ENCODE data around the gene NTRK2. TPM values are rescaled to one million over a fixed set of nuclear protein-coding genes. Genes with fewer than 3 reads are reported as not detected.

NTRK2 gene
- total RNA-seq, 4 donors from 2014 or later: 9.5 to 19.5 (median 12.3) TPM

GRCh38 chr9:84850830-84851392 lies 181.4 kb downstream of the NTRK2 start:
- no peak for DNase-seq (ENCODE audit: low spot score in 2 of 2)
- H3K9me3 ChIP-seq: no peaks in the 10 kb centered on the region
- no peaks in the 10 kb centered on the region for H3K27me3 ChIP-seq
- H3K4me1 ChIP-seq: peaks cover 36% of the 10 kb centered on the region
- TF ChIP-seq CTCF (IDR thresholded peaks at IDR 0.05) (no peak), EP300 (IDR thresholded peaks at IDR 0.05) (no peak), POLR2AphosphoS5 (IDR thresholded peaks at IDR 0.05) (no peak), POLR2A (IDR thresholded peaks at IDR 0.05) (no peak)
- H3K36me3 ChIP-seq: no peaks in the 10 kb centered on the region
- H3K4me3 ChIP-seq: no peak overlapping the region
- no peak overlapping the region for H3K27ac ChIP-seq
- 94% methylated on average over 4 of the region's 4 CpGs for WGBS

GRCh38 chr9:84851935-84852585 lies 182.5 kb downstream of the NTRK2 start:
- Histone ChIP-seq H3K4me1 (peaks cover 43% of the 10 kb centered on the region), H3K27me3 (no peaks in the 10 kb centered on the region), H3K9me3 (no peaks in the 10 kb centered on the region), H3K27ac (peak overlapping the region; percentile 52), H3K36me3 (no peaks in the 10 kb centered on the region), H3K4me3 (no peak overlapping the region)
- 26% methylated on average over 10 of the region's 10 CpGs for WGBS
- DNase-seq (ENCODE audit: low spot score in 2 of 2): no peak
- TF ChIP-seq CTCF (IDR thresholded peaks at IDR 0.05) (no peak), POLR2AphosphoS5 (IDR thresholded peaks at IDR 0.05) (peak in 2 of 3 donors; percentile 36 to 37)

GRCh38 chr9:84852617-84853301 lies 183.2 kb downstream of the NTRK2 start:
- no peak overlapping the region for H3K4me3 ChIP-seq
- peak overlapping the region; percentile 52 for H3K27ac ChIP-seq
- H3K4me1 ChIP-seq: peaks cover 46% of the 10 kb centered on the region
- H3K27me3 ChIP-seq: no peaks in the 10 kb centered on the region
- 30% methylated on average over 1 of the region's 1 CpG for WGBS
- no peak for DNase-seq (ENCODE audit: low spot score in 2 of 2)
- H3K36me3 ChIP-seq: no peaks in the 10 kb centered on the region
- H3K9me3 ChIP-seq: no peaks in the 10 kb centered on the region
- no peak for TF ChIP-seq CTCF (IDR thresholded peaks at IDR 0.05)

GRCh38 chr9:84856181-84856632 lies 186.7 kb downstream of the NTRK2 start:
- Histone ChIP-seq H3K9me3 (no peaks in the 10 kb centered on the region), H3K4me3 (no peak overlapping the region), H3K36me3 (no peaks in the 10 kb centered on the region), H3K27ac (peak overlapping the region; percentile 61), H3K27me3 (no peaks in the 10 kb centered on the region), H3K4me1 (peaks cover 50% of the 10 kb centered on the region)
- WGBS: 21% methylated on average over 4 of the region's 4 CpGs
- DNase-seq (ENCODE audit: low spot score in 2 of 2): no peak
- TF ChIP-seq POLR2AphosphoS5 (IDR thresholded peaks at IDR 0.05) (peak in 1 of 3 donors; percentile 69), EP300 (IDR thresholded peaks at IDR 0.05) (no peak)

GRCh38 chr9:84857211-84857610 lies 187.7 kb downstream of the NTRK2 start:
- no peak for TF ChIP-seq POLR2A (IDR thresholded peaks at IDR 0.05)
- TF ChIP-seq EP300 (IDR thresholded peaks at IDR 0.05): no peak
- no peak for TF ChIP-seq CTCF (IDR thresholded peaks at IDR 0.05)
- no peak for TF ChIP-seq POLR2AphosphoS5 (IDR thresholded peaks at IDR 0.05)
- Histone ChIP-seq H3K4me3 (no peak overlapping the region), H3K27ac (peak overlapping the region; percentile 61), H3K27me3 (no peaks in the 10 kb centered on the region), H3K4me1 (peaks cover 45% of the 10 kb centered on the region), H3K36me3 (no peaks in the 10 kb centered on the region), H3K9me3 (no peaks in the 10 kb centered on the region)
- WGBS: 32% methylated on average over 1 of the region's 1 CpG
- DNase-seq (ENCODE audit: low spot score in 2 of 2): no peak

Measured in suprapubic skin (tissue), 4 donors.